GM12878 (cell line): ENCODE data around the gene CASTOR1. TPM values are rescaled to one million over a fixed set of nuclear protein-coding genes. Genes with fewer than 3 reads are reported as not detected.

ENCODE experiments used
- BRCA1 ChIP-seq: IDR thresholded peaks from 2 replicates; pipeline ENCODE4 v1.6.1; 2011; ENCODE audit warnings: low read depth, low read length, improper control_type of control experiment
- CEBPZ ChIP-seq: fragments of 150-350 bp; IDR thresholded peaks from 2 replicates; pipeline ENCODE4 v1.6.1; 2016; ENCODE audit warnings: low read depth, low read length
- E2F8 ChIP-seq: fragments of 450-650 bp; IDR thresholded peaks from 2 replicates; pipeline ENCODE4 v1.6.1; 2018; ENCODE audit warnings: mild to moderate bottlenecking, low read depth, moderate library complexity; ENCODE audit not compliant: partially characterized antibody
- EP300 ChIP-seq, 2 experiments: fragments of 150-350 bp in 1 of 2; IDR thresholded peaks; 2 replicates each; pipeline ENCODE4 v1.6.1; 2011 to 2012; ENCODE audit warnings: low read depth in 2 of 2, low read length in 2 of 2, borderline replicate concordance in 1 of 2, improper control_type of control experiment in 1 of 2, inconsistent platforms in 1 of 2; ENCODE audit not compliant: control insufficient read depth in 1 of 2
- KLF5 ChIP-seq: fragments of 450-650 bp; IDR thresholded peaks from 2 replicates; pipeline ENCODE4 v1.6.1; 2014; ENCODE audit warnings: mild to moderate bottlenecking; ENCODE audit not compliant: partially characterized antibody
- MEF2B ChIP-seq: fragments of 450-650 bp; IDR thresholded peaks from 2 replicates; pipeline ENCODE4 v1.6.1; 2018; ENCODE audit warnings: mild to moderate bottlenecking, moderate library complexity; ENCODE audit not compliant: partially characterized antibody, poor library complexity, severe bottlenecking
- NKRF ChIP-seq: fragments of 450-650 bp; conservative IDR thresholded peaks from 2 replicates; pipeline ENCODE4 v1.6.1; 2017; ENCODE audit warnings: mild to moderate bottlenecking, moderate library complexity
- PBX3 ChIP-seq: IDR thresholded peaks from 2 replicates; pipeline ENCODE4 v1.6.1; 2011; ENCODE audit warnings: mild to moderate bottlenecking, low read depth, low read length, moderate library complexity; ENCODE audit not compliant: insufficient replicate concordance
- SRF ChIP-seq, 2 experiments: IDR thresholded peaks; 2 replicates each; pipeline ENCODE4 v1.6.1; 2011; ENCODE audit warnings: low read depth in 2 of 2, low read length in 2 of 2, mild to moderate bottlenecking in 1 of 2, moderate library complexity in 1 of 2
- STAT1 ChIP-seq: fragments of 450-650 bp; conservative IDR thresholded peaks from 2 replicates; pipeline ENCODE4 v1.6.1; 2014; ENCODE audit warnings: antibody characterized with exemption, mild to moderate bottlenecking
- SUZ12 ChIP-seq: fragments of 200-600 bp; sonication (generic); IDR thresholded peaks from one replicate; pipeline ENCODE4 v1.6.1; 2018; ENCODE audit warnings: antibody characterized with exemption, mild to moderate bottlenecking; ENCODE audit not compliant: unreplicated experiment
- TCF3 ChIP-seq: IDR thresholded peaks from 2 replicates; pipeline ENCODE4 v1.6.1; 2012; ENCODE audit warnings: low read depth, mild to moderate bottlenecking, low read length, borderline replicate concordance; ENCODE audit not compliant: insufficient read depth
- polyA plus RNA-seq, 11 experiments: library from polyadenylated mRNA; depleted of rRNA in 4 of 11; unstranded in 6 of 11; stranded (reverse) in 5 of 11; fragments of >200 nt; fragmentation: Nextera tagmentation in 4 of 11; fragmentation: Illumina TruSeq in 1 of 11; extraction: Ambion mirVana in 4 of 11; extraction: Trizol in 1 of 11; gene quantifications; 1 replicate in 1 of 11; 2 replicates in 10 of 11; pipeline versions ENCODE4 v1.2.1 to v1.2.3, GENCODE V29; 2011 to 2016; ENCODE audit warnings: inconsistent platforms in 2 of 11, missing spikeins in 2 of 11, low read depth in 1 of 11
- total RNA-seq, 4 experiments: library from RNA; depleted of rRNA in 3 of 4; stranded (reverse); fragments of >200 nt in 3 of 4; fragmentation: Illumina TruSeq in 1 of 4; extraction: Trizol in 1 of 4; gene quantifications; 2 replicates each; pipeline versions ENCODE4 v1.2.1 to v1.2.3, GENCODE V29; 2013 to 2021
- TF ChIP-seq, protein P1 (sequence below): fragments of 450-650 bp; IDR thresholded peaks from 2 replicates; pipeline ENCODE4 v1.6.1; 2017; ENCODE audit warnings: mild to moderate bottlenecking, moderate library complexity

The CASTOR1 gene
- total and polyA plus RNA-seq, 10 of the 15 experiments (the other 5 are each of a cell fraction or from before 2014, with no cell fraction given), result 0.31 to 9.1 (median 3.3) TPM

- TF ChIP-seq PBX3 (no peak), MEF2B (peak; percentile 38), EP300 (IDR thresholded peaks at IDR 0.05; ENCODE audit: borderline replicate concordance in 1 of 2, control insufficient read depth in 1 of 2, low read depth in 2 of 2, low read length in 2 of 2) (peak in 1 of 2 experiments; percentile 70; a peak in 2 of 4 replicates), STAT1 (no peak), SUZ12 (no peak), CEBPZ (no peak), KLF5 (no peak), SRF (IDR thresholded peaks at IDR 0.05; ENCODE audit: low read depth in 2 of 2, low read length in 2 of 2) (0 out of 4 replicates have a peak, but pooled peaks of 1 of the 2 experiments have one; percentile 5), E2F8 (no peak), TCF3 (peak; percentile 99), BRCA1 (no peak), NKRF (no peak; the same call in 1 of the 2 replicates)
- TF ChIP-seq, protein P1, sequence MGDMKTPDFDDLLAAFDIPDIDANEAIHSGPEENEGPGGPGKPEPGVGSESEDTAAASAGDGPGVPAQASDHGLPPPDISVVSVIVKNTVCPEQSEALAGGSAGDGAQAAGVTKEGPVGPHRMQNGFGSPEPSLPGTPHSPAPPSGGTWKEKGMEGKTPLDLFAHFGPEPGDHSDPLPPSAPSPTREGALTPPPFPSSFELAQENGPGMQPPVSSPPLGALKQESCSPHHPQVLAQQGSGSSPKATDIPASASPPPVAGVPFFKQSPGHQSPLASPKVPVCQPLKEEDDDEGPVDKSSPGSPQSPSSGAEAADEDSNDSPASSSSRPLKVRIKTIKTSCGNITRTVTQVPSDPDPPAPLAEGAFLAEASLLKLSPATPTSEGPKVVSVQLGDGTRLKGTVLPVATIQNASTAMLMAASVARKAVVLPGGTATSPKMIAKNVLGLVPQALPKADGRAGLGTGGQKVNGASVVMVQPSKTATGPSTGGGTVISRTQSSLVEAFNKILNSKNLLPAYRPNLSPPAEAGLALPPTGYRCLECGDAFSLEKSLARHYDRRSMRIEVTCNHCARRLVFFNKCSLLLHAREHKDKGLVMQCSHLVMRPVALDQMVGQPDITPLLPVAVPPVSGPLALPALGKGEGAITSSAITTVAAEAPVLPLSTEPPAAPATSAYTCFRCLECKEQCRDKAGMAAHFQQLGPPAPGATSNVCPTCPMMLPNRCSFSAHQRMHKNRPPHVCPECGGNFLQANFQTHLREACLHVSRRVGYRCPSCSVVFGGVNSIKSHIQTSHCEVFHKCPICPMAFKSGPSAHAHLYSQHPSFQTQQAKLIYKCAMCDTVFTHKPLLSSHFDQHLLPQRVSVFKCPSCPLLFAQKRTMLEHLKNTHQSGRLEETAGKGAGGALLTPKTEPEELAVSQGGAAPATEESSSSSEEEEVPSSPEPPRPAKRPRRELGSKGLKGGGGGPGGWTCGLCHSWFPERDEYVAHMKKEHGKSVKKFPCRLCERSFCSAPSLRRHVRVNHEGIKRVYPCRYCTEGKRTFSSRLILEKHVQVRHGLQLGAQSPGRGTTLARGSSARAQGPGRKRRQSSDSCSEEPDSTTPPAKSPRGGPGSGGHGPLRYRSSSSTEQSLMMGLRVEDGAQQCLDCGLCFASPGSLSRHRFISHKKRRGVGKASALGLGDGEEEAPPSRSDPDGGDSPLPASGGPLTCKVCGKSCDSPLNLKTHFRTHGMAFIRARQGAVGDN, result no peak
Observed at GRCh38 chr22:30308518-30309230, 19.4 kb upstream of the CASTOR1 start (continued).
